Measurements from ENCODE around the gene MEP1A.

DNA sequence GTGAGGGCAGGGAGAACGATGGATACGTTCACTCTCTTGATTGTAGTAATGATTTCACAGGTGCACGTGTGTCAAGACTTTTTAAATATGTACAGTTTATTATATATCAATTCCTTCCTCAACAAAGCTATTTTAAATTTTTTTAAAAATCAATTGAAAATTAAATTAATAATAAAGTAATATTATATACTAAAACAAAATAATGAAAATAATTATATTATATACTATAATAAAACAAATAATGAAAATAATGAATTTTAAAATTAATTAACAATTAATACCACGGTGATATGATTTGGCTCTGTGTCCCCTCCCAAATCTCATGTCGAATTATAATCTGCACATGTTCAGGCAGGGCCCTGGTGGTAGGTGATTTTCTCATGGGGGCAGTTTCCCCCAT, 85.8 kb downstream of the MEP1A start:
- TF ChIP-seq ZNF274 (IDR thresholded peaks at IDR 0.05; ENCODE audit: low read depth, low read length) (no peak), SUZ12 (IDR thresholded peaks at IDR 0.05; ENCODE audit: extremely low read depth, insufficient read depth, insufficient read length) (no peak)

All from NT2/D1 (cell line).